Neural progenitor cell (in vitro differentiated cells): Measurements from ENCODE around the gene GATAD2B. TPM values are rescaled to one million over a fixed set of nuclear protein-coding genes. Genes with fewer than 3 reads are reported as not detected.

Experiments
- DNase-seq: peaks from one replicate; pipeline ENCODE4 v3.0.0-alpha.2; 2016; ENCODE audit warnings: low spot score
- H2AFZ ChIP-seq: fragments of 200-600 bp; sonication (generic); replicated peaks from 2 replicates; pipeline ENCODE4 v1.6.1; 2016; ENCODE audit warnings: antibody characterized with exemption
- H3F3A ChIP-seq: fragments of 200-600 bp; sonication (generic); 2 replicates; pipeline ENCODE4 v1.6.1; 2016; ENCODE audit warnings: antibody characterized with exemption, low read depth
- H3K27ac ChIP-seq: fragments of 200-600 bp; sonication (generic); 2 replicates; pipeline ENCODE4 v1.5.1; 2016; ENCODE audit warnings: mild to moderate bottlenecking
- H3K27me3 ChIP-seq: fragments of 200-600 bp; sonication (generic); 2 replicates; pipeline ENCODE4 v1.6.1; 2016; ENCODE audit warnings: mild to moderate bottlenecking, moderate library complexity
- H3K36me3 ChIP-seq: fragments of 200-600 bp; sonication (generic); 2 replicates; pipeline ENCODE4 v1.5.1; 2016
- H3K4me1 ChIP-seq: fragments of 200-600 bp; sonication (generic); 2 replicates; pipeline ENCODE4 v1.6.1; 2016; ENCODE audit warnings: mixed run types
- H3K4me2 ChIP-seq: fragments of 200-600 bp; sonication (generic); 2 replicates; pipeline ENCODE4 v1.6.1; 2016
- H3K4me3 ChIP-seq: fragments of 200-600 bp; sonication (generic); 2 replicates; pipeline ENCODE4 v1.5.1; 2016
- H3K79me2 ChIP-seq: fragments of 200-600 bp; sonication (generic); 2 replicates; pipeline ENCODE4 v1.6.1; 2016; ENCODE audit warnings: low read depth
- H3K9ac ChIP-seq: fragments of 200-600 bp; sonication (generic); 2 replicates; pipeline ENCODE4 v1.6.1; 2016
- H3K9me3 ChIP-seq: fragments of 200-600 bp; sonication (generic); 2 replicates; pipeline ENCODE4 v1.5.1; 2016; ENCODE audit warnings: low read depth
- H4K20me1 ChIP-seq: fragments of 200-600 bp; sonication (generic); 2 replicates; pipeline ENCODE4 v1.6.1; 2016; ENCODE audit warnings: low read depth
- H3K27ac Mint-ChIP-seq: 3 replicates; pipeline ENCODE4 v1.8.0; 2021; ENCODE audit warnings: mixed read lengths
- H3K27me3 Mint-ChIP-seq: 2 replicates; pipeline ENCODE4 v1.8.0; 2022; ENCODE audit warnings: low read depth, mild to moderate bottlenecking, inconsistent platforms, moderate library complexity, mixed read lengths; ENCODE audit not compliant: insufficient read depth
- H3K36me3 Mint-ChIP-seq: 3 replicates; pipeline ENCODE4 v1.8.0; 2021; ENCODE audit warnings: mixed read lengths
- H3K4me1 Mint-ChIP-seq: 3 replicates; pipeline ENCODE4 v1.8.0; 2021; ENCODE audit warnings: mixed read lengths
- H3K4me3 Mint-ChIP-seq: 3 replicates; pipeline ENCODE4 v1.8.0; 2021; ENCODE audit warnings: mild to moderate bottlenecking, moderate library complexity, mixed read lengths
- H3K9me3 Mint-ChIP-seq: 3 replicates; pipeline ENCODE4 v1.8.0; 2020; ENCODE audit warnings: mixed read lengths
- EZH2 ChIP-seq: fragments of 200-600 bp; sonication (generic); IDR thresholded peaks from 2 replicates; pipeline ENCODE4 v1.6.1; 2017; ENCODE audit warnings: antibody characterized with exemption, mild to moderate bottlenecking, moderate library complexity
- EZH2phosphoT487 ChIP-seq: fragments of 200-600 bp; sonication (generic); IDR thresholded peaks from 2 replicates; pipeline ENCODE4 v1.6.1; 2017; ENCODE audit warnings: antibody characterized with exemption
- total RNA-seq: library from RNA; depleted of rRNA; stranded (reverse); fragments of >200 nt; gene quantifications from 2 replicates; pipeline ENCODE4 v1.2.3, GENCODE V29; 2015; ENCODE audit warnings: low replicate concordance
- TF ChIP-seq, protein P1 (sequence below): fragments of 200-600 bp; sonication (generic); IDR thresholded peaks from 2 replicates; pipeline ENCODE4 v1.5.1; 2017; ENCODE audit warnings: antibody characterized with exemption, mild to moderate bottlenecking

The GATAD2B gene
- total RNA-seq, 1 donor from 2014 or later = 14.8 TPM

DNA sequence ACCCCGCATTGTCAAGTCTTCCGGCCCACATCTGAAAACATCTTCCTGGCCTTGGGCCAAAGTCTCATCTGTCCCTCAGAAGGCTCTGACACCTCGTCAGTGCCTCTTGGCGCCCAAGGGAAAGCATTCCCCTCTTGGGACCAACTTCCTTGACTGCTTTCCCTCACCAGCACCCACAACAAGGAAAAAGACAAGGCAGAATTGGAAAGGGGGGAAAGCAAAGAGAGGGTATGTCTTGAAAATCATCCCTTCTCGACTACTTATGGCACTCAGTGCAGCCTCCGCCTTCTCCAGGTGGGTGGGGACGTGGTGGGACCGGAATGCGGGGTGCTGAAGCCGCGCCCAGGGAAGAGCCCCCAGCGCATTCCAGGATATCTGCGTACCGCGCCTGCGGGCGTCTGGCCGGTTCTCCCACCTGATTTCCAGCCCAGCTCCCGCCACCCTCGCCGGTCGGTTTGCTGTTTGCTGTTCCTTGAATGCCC is 41.1 kb upstream of the GATAD2B start:
- peaks cover 19% of the 10 kb centered on the region for H3K36me3 Mint-ChIP-seq
- Histone ChIP-seq H3K79me2 (peaks cover 67% of the 10 kb centered on the region), H3K27me3 (no peaks in the 10 kb centered on the region), H3K4me3 (peak overlapping the region; percentile 63), H2AFZ (peak overlapping the region; percentile 19), H3K4me2 (peak overlapping the region; percentile 91), H3K36me3 (no peaks in the 10 kb centered on the region), H3K9me3 (no peaks in the 10 kb centered on the region), H3F3A (peaks cover 55% of the 10 kb centered on the region), H3K4me1 (peaks cover 33% of the 10 kb centered on the region), H3K27ac (peak overlapping the region; percentile 94), H4K20me1 (peaks cover 7% of the 10 kb centered on the region), H3K9ac (peak overlapping the region; percentile 17)
- no peaks in the 10 kb centered on the region for H3K9me3 Mint-ChIP-seq
- H3K27ac Mint-ChIP-seq = peak overlapping the region; percentile 97
- H3K4me3 Mint-ChIP-seq = peak overlapping the region; percentile 88
- TF ChIP-seq, protein P1, sequence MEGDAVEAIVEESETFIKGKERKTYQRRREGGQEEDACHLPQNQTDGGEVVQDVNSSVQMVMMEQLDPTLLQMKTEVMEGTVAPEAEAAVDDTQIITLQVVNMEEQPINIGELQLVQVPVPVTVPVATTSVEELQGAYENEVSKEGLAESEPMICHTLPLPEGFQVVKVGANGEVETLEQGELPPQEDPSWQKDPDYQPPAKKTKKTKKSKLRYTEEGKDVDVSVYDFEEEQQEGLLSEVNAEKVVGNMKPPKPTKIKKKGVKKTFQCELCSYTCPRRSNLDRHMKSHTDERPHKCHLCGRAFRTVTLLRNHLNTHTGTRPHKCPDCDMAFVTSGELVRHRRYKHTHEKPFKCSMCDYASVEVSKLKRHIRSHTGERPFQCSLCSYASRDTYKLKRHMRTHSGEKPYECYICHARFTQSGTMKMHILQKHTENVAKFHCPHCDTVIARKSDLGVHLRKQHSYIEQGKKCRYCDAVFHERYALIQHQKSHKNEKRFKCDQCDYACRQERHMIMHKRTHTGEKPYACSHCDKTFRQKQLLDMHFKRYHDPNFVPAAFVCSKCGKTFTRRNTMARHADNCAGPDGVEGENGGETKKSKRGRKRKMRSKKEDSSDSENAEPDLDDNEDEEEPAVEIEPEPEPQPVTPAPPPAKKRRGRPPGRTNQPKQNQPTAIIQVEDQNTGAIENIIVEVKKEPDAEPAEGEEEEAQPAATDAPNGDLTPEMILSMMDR = no peak
- TF ChIP-seq EZH2 = no peak
- no peak for TF ChIP-seq EZH2phosphoT487
- peaks cover 7% of the 10 kb centered on the region for H3K27me3 Mint-ChIP-seq
- peak; percentile 85 for DNase-seq
- H3K4me1 Mint-ChIP-seq = peaks cover 66% of the 10 kb centered on the region

DNA sequence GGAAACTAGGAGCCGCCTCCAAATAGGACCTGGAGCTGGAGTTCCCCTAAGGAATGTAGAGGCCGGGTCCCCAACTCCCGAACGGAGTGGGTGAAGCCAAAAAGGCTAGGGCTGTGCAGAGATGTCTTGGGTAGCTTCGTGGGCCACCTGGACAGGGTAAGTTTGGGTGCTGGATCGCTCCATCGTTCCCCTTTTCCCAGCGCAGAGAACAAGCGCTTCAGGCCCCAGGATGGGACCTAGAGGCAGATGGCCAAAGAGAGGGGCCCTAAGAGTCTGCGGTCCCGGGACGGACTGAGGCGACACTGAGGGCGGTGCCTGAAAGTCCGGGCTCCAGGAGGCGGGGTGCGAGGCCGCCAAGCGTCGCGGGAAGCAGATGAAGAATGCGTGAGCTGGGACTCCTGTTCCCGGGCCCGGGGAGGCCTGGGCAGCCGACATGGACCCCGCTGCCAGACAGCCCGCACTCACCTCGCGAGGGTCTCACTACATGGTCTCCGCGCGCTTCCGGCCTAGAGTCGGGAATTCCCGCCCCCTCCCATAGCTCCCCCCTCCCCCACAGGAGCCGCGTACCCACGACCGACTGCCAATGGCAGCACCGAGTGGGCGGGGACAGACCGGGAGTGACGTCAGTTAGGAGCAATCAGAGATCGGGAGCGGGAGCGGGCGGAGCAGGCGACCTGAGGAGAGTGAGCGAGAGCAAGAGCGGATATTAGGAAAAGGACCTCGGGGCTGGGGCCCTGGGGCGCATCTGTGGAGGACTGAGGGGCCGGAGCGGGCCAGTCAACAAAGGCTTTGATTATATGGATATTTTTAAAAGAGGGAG is 40.5 kb upstream of the GATAD2B start, which contains the start of gene SLC39A1:
SLC39A1 (minus strand) TSS at position 508 of the 820 bp plus-strand sequence. CDS start 822 bp downstream, outside the sequence.
- Histone ChIP-seq H3K4me3 (peak within 1 kb of the TSS; percentile 63), H4K20me1 (peaks cover 7% of the 10 kb centered on the region), H3K4me2 (peak within 1 kb of the TSS; percentile 91), H3K36me3 (no peaks in the 10 kb centered on the region), H3K4me1 (peaks cover 27% of the 10 kb centered on the region), H3K27ac (peak within 1 kb of the TSS; percentile 94), H3K79me2 (peaks cover 61% of the 10 kb centered on the region), H3K27me3 (no peaks in the 10 kb centered on the region), H2AFZ (peak within 1 kb of the TSS; percentile 19), H3K9me3 (no peaks in the 10 kb centered on the region), H3F3A (peaks cover 58% of the 10 kb centered on the region), H3K9ac (peak within 1 kb of the TSS; percentile 71)
- H3K4me3 Mint-ChIP-seq = peak within 1 kb of the TSS; percentile 88
- peaks cover 63% of the 10 kb centered on the region for H3K4me1 Mint-ChIP-seq
- H3K27ac Mint-ChIP-seq = peak within 1 kb of the TSS; percentile 97
- TF ChIP-seq EZH2 (no peak), EZH2phosphoT487 (no peak)
- TF ChIP-seq, protein P1 = no peak
- peaks cover 19% of the 10 kb centered on the region for H3K36me3 Mint-ChIP-seq
- DNase-seq = peak; percentile 99
- H3K27me3 Mint-ChIP-seq = peaks cover 7% of the 10 kb centered on the region
- no peaks in the 10 kb centered on the region for H3K9me3 Mint-ChIP-seq

DNA sequence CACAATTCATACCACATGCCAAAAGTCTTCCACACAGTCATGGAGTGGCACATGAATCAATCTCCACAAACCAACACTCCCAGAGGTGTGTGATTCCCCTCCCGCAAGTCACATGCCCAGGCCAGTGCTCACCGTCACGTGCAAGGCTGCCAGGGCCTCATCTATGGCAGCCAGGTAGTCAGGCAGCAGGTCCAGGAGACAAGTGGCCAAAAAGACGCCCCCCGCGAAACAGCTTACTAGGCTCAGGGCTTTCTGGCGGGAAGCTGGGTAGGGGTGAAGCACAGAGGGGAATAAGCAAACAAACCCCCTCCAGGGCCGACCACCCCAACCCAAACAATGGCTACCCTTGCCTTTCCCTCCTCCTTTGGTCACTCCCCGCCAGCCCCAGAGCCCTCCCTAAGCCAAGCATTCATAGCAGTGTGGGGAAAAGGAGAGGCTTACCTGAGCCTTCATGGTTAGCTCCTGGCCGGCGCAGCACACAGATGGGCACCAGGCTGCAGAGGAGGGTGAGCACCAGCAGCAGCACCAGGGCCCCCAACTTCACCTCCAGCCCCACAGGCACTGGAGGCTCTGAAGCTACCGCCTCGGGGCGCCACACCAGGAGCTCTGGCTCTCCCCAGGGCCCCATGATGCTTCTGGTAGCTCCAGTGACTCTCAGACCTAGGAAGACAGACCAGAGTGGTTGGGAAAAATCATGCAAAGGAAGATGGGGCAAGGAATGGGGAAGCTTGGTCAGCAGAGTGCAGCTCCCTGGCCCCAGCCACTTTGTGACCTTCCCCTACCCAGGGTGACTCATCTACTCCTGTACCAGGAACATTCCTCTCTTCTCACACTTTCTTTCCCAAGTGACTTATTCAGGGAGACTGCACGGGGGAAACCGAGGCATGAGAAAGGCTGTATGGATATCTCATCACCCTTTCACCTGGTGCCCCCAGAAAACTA is 39.6 kb upstream of the GATAD2B start:
- Histone ChIP-seq H3K9me3 (no peaks in the 10 kb centered on the region), H3K79me2 (peaks cover 69% of the 10 kb centered on the region), H3K4me3 (peak overlapping the region; percentile 63), H4K20me1 (peaks cover 13% of the 10 kb centered on the region), H3F3A (peaks cover 60% of the 10 kb centered on the region), H3K27ac (no peak overlapping the region), H3K36me3 (no peaks in the 10 kb centered on the region), H3K27me3 (no peaks in the 10 kb centered on the region), H3K4me2 (peak overlapping the region; percentile 91), H2AFZ (no peak overlapping the region), H3K4me1 (peaks cover 29% of the 10 kb centered on the region), H3K9ac (peak overlapping the region; percentile 71)
- TF ChIP-seq EZH2phosphoT487 (no peak), EZH2 (no peak)
- TF ChIP-seq, protein P1 = no peak
- peak overlapping the region; percentile 97 for H3K27ac Mint-ChIP-seq
- peak overlapping the region; percentile 88 for H3K4me3 Mint-ChIP-seq
- H3K9me3 Mint-ChIP-seq = no peaks in the 10 kb centered on the region
- peaks cover 19% of the 10 kb centered on the region for H3K36me3 Mint-ChIP-seq
- peaks cover 59% of the 10 kb centered on the region for H3K4me1 Mint-ChIP-seq
- no peak for DNase-seq
- H3K27me3 Mint-ChIP-seq = peaks cover 9% of the 10 kb centered on the region
